Measurements from ENCODE around the gene KCNIP4.

DNA sequence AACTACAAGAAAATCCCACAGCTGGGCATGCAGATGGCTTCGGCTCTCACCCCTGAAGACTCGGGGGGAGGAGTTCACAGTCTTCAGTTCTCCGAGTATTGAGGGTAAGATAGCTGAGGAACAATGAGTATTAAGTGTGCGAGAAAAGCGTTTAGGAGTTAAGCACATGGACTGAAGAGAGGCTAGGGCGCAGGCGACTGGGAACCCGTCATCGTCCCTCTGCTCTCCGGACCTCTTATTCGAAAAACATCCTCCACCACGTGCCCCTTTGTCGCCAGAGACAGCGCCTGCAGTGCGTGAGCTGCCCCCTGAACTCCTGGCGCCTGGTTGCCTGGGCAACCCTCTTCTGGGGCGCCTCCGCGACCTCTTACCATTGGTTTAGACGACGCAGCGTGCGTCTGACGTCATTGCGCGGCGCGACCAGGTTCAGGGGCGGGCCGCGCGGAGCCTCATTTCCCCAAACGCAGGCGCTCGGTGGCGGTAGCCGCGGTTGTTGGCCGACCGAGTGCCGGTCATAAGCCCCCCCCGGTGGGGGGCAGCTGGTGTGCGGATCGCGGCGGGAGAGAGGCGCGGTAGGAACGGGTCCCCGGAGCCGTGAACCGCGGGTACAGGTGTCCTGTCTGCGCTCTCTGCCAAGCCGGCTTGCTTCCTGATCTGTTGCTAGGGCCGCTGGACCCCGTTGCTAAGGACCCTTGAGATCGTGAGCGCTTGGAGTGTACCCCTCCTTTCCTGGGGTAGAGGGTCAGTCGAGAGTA is 1248.4 kb downstream of the KCNIP4 start, which contains the start of gene PACRGL:
- TF ChIP-seq, protein P1, sequence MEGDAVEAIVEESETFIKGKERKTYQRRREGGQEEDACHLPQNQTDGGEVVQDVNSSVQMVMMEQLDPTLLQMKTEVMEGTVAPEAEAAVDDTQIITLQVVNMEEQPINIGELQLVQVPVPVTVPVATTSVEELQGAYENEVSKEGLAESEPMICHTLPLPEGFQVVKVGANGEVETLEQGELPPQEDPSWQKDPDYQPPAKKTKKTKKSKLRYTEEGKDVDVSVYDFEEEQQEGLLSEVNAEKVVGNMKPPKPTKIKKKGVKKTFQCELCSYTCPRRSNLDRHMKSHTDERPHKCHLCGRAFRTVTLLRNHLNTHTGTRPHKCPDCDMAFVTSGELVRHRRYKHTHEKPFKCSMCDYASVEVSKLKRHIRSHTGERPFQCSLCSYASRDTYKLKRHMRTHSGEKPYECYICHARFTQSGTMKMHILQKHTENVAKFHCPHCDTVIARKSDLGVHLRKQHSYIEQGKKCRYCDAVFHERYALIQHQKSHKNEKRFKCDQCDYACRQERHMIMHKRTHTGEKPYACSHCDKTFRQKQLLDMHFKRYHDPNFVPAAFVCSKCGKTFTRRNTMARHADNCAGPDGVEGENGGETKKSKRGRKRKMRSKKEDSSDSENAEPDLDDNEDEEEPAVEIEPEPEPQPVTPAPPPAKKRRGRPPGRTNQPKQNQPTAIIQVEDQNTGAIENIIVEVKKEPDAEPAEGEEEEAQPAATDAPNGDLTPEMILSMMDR (IDR thresholded peaks at IDR 0.05): no peak
- peak; percentile 73 to 80 for TF ChIP-seq POLR2AphosphoS5 (IDR thresholded peaks at IDR 0.05)
- TF ChIP-seq POLR2A (IDR thresholded peaks at IDR 0.05; ENCODE audit: low read depth): peak; percentile 30

All from esophagus muscularis mucosa (tissue), 3 donors.